ENCODE data around the gene PGLYRP1. TPM values are rescaled to one million over a fixed set of nuclear protein-coding genes. Genes with fewer than 3 reads are reported as not detected.

Gene PGLYRP1
- total RNA-seq, 1 donor from 2014 or later, result not detected

DNA sequence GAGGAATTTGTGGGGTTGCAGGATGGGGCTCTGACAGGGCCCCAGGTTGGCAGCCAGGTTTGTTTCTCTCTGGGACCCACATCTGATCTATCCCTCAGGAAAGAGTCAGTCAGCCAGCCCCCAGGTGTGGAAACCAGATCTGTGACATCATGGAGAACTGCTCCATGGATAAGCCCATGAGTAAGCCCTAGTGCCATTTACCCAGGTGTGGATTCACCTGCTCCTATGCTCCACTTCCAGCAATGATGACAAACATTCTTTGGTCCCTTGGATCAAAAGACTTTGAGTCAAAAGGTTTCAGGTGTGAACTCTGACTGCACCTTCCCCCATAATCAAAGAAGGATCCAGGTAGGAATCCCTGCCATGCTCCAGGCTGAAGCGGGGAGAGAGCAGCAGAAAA lies 44.8 kb upstream of the PGLYRP1 start:
- DNase-seq (ENCODE audit: low spot score), result no peak
- H3K79me2 ChIP-seq (ENCODE audit: low read depth), result no peaks in the 10 kb centered on the region
- no peak overlapping the region for H3K27ac ChIP-seq
- H3K4me2 ChIP-seq, result no peak overlapping the region
- no peak overlapping the region for H2AFZ ChIP-seq (replicated peaks)
- H3K9ac ChIP-seq, result no peak overlapping the region
- H3K4me3 Mint-ChIP-seq, result no peak overlapping the region
- H3K4me1 ChIP-seq, result no peaks in the 10 kb centered on the region
- no peaks in the 10 kb centered on the region for H3F3A ChIP-seq (ENCODE audit: low read depth)
- H4K20me1 ChIP-seq (ENCODE audit: low read depth), result no peaks in the 10 kb centered on the region
- H3K9me3 ChIP-seq (ENCODE audit: low read depth), result no peaks in the 10 kb centered on the region
- H3K9me3 Mint-ChIP-seq, result no peaks in the 10 kb centered on the region
- no peak overlapping the region for H3K4me3 ChIP-seq
- TF ChIP-seq CTCF (IDR thresholded peaks at IDR 0.05) (no peak), EZH2 (IDR thresholded peaks at IDR 0.05) (no peak), EZH2phosphoT487 (IDR thresholded peaks at IDR 0.05) (no peak)
- peaks cover 7% of the 10 kb centered on the region for H3K4me1 Mint-ChIP-seq
- peaks cover 17% of the 10 kb centered on the region for H3K27me3 ChIP-seq
- no peaks in the 10 kb centered on the region for H3K36me3 ChIP-seq
- no peak overlapping the region for H3K27ac Mint-ChIP-seq
- H3K27me3 Mint-ChIP-seq (ENCODE audit: insufficient read depth, low read depth), result peaks cover 9% of the 10 kb centered on the region
- no peaks in the 10 kb centered on the region for H3K36me3 Mint-ChIP-seq

DNA sequence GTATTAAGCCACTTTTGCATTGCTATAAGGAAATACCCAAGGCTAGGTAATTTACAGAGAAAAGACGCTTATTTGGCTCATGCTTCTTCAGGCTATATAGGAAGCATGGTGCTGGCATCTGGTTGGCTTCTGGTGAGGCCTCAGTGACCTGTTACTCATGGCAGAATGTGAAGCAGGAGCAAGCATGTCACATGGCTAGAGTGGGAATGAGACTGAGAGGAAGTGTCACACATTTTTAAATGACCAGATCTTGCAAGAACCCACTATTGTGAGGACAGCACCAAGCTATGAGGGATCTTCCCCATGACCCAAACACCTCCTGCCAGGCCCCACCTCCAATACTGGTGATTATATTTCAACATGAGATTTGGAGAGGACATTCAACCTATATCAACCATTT lies 43.6 kb upstream of the PGLYRP1 start:
- H3K27me3 Mint-ChIP-seq (ENCODE audit: insufficient read depth, low read depth), result peaks cover 9% of the 10 kb centered on the region
- no peaks in the 10 kb centered on the region for H3K36me3 Mint-ChIP-seq
- peaks cover 6% of the 10 kb centered on the region for H3K9me3 Mint-ChIP-seq

DNA sequence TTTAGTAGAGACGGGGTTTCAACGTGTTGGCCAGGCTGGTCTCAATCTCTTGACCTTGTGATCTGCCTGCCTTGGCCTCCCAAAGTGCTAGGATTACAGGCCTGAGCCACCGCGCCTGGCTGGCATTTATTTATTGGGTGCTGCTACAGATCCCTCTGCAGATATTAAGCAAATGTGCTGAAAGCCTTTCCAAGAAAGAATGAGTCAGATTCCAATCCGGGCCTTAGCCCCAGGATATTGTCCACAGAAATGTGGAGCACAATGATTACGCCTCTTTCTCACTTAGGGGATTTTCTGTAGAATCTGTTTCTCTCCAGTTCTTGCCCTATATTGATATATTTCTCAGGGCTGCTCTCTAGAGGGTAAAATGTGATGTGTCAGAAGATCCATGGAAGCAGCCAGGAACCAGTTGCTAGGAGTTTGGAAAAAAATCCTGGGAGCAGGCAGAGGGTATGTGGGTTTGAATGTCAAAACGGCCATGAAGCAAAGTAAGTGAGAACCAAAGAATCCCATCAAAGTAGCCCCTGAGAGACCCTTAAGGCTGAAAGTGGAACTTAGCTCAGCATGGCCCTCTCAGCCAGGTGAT lies 42.7 kb upstream of the PGLYRP1 start:
- no peaks in the 10 kb centered on the region for H3K4me1 ChIP-seq
- Mint-ChIP-seq H3K4me1 (peaks cover 7% of the 10 kb centered on the region), H3K9me3 (peaks cover 13% of the 10 kb centered on the region), H3K36me3 (no peaks in the 10 kb centered on the region), H3K27ac (no peak overlapping the region), H3K4me3 (no peak overlapping the region), H3K27me3 (ENCODE audit: insufficient read depth, low read depth) (peaks cover 7% of the 10 kb centered on the region)
- H3K27me3 ChIP-seq, result peaks cover 5% of the 10 kb centered on the region
- H3K9me3 ChIP-seq (ENCODE audit: low read depth), result peaks cover 8% of the 10 kb centered on the region
- no peak overlapping the region for H3K4me2 ChIP-seq
- DNase-seq (ENCODE audit: low spot score), result no peak
- no peak overlapping the region for H3K27ac ChIP-seq
- H3F3A ChIP-seq (ENCODE audit: low read depth), result no peaks in the 10 kb centered on the region
- no peaks in the 10 kb centered on the region for H3K36me3 ChIP-seq
- no peaks in the 10 kb centered on the region for H3K79me2 ChIP-seq (ENCODE audit: low read depth)
- no peak overlapping the region for H3K4me3 ChIP-seq
- TF ChIP-seq EZH2 (IDR thresholded peaks at IDR 0.05) (no peak), EZH2phosphoT487 (IDR thresholded peaks at IDR 0.05) (no peak), CTCF (IDR thresholded peaks at IDR 0.05) (no peak)
- no peaks in the 10 kb centered on the region for H4K20me1 ChIP-seq (ENCODE audit: low read depth)
- H3K9ac ChIP-seq, result no peak overlapping the region
- H2AFZ ChIP-seq (replicated peaks), result no peak overlapping the region

More for the DNA sequence above, 43.6 kb upstream of the PGLYRP1 start:
- H3K9me3 ChIP-seq (ENCODE audit: low read depth), result peaks cover 4% of the 10 kb centered on the region
- no peak overlapping the region for H3K27ac Mint-ChIP-seq
- no peak overlapping the region for H3K4me2 ChIP-seq
- no peaks in the 10 kb centered on the region for H4K20me1 ChIP-seq (ENCODE audit: low read depth)
- H3K4me1 ChIP-seq, result no peaks in the 10 kb centered on the region
- H3K9ac ChIP-seq, result no peak overlapping the region
- H3K36me3 ChIP-seq, result no peaks in the 10 kb centered on the region
- TF ChIP-seq EZH2phosphoT487 (IDR thresholded peaks at IDR 0.05) (no peak), EZH2 (IDR thresholded peaks at IDR 0.05) (no peak), CTCF (IDR thresholded peaks at IDR 0.05) (no peak)
- H3K27me3 ChIP-seq, result peaks cover 5% of the 10 kb centered on the region
- H3K4me3 ChIP-seq, result no peak overlapping the region
- no peak overlapping the region for H3K4me3 Mint-ChIP-seq
- H3K79me2 ChIP-seq (ENCODE audit: low read depth), result no peaks in the 10 kb centered on the region
- H3F3A ChIP-seq (ENCODE audit: low read depth), result no peaks in the 10 kb centered on the region
- no peak overlapping the region for H2AFZ ChIP-seq (replicated peaks)
- DNase-seq (ENCODE audit: low spot score), result no peak
- peaks cover 7% of the 10 kb centered on the region for H3K4me1 Mint-ChIP-seq
- H3K27ac ChIP-seq, result no peak overlapping the region

All from neural progenitor cell (in vitro differentiated cells).